Calu3 (cell line): ENCODE data around the gene EMD. TPM values are rescaled to one million over a fixed set of nuclear protein-coding genes. Genes with fewer than 3 reads are reported as not detected.
A peak's percentile ranks its signal among the peaks of the same experiment; 100 is the strongest.

ENCODE experiments used
- BruUV-seq: library from RNA; stranded (reverse); fragments of 400-500 nt; replicated peaks from 2 replicates; lab custom pipeline; 2021; lab: Mats Ljungman, UMichigan
- CTCF ChIA-PET: fragments of 300-600 bp; sonication (Branson Sonifier 250); formaldehyde crosslinking; loops from one replicate; lab custom pipeline; 2022; ENCODE audit warnings: antibody characterized with exemption; lab: Charles Lee
- DNase-seq: peaks from one replicate; pipeline ENCODE4 v3.0.0; 2022
- H3K27ac Mint-ChIP-seq: one replicate; pipeline ENCODE4 v1.8.0; 2022; ENCODE audit warnings: mixed read lengths; ENCODE audit not compliant: unreplicated experiment
- H3K27me3 Mint-ChIP-seq: one replicate; pipeline ENCODE4 v1.8.0; 2022; ENCODE audit warnings: mixed read lengths; ENCODE audit not compliant: unreplicated experiment
- H3K36me3 Mint-ChIP-seq: one replicate; pipeline ENCODE4 v1.8.0; 2022; ENCODE audit warnings: mild to moderate bottlenecking, moderate library complexity, mixed read lengths; ENCODE audit not compliant: insufficient read depth, unreplicated experiment
- H3K4me1 Mint-ChIP-seq: one replicate; pipeline ENCODE4 v1.8.0; 2022; ENCODE audit warnings: mild to moderate bottlenecking, low read depth, mixed read lengths; ENCODE audit not compliant: unreplicated experiment
- H3K4me3 Mint-ChIP-seq: one replicate; pipeline ENCODE4 v1.8.0; 2022; ENCODE audit warnings: mild to moderate bottlenecking, low read depth, moderate library complexity, mixed read lengths; ENCODE audit not compliant: unreplicated experiment
- H3K9me3 Mint-ChIP-seq: one replicate; pipeline ENCODE4 v1.8.0; 2022; ENCODE audit warnings: low read depth, mixed read lengths; ENCODE audit not compliant: unreplicated experiment
- CTCF ChIP-seq: fragments of 200-600 bp; IDR thresholded peaks from one replicate; pipeline ENCODE4 v1.8.0; 2022; ENCODE audit warnings: antibody characterized with exemption; ENCODE audit not compliant: unreplicated experiment
- intact Hi-C: fragments of 100-400 bp; cut with micrococcal nuclease; formaldehyde crosslinking; loops from one replicate; pipeline ENCODE4 v1.10.0; 2022; ENCODE audit not compliant: unreplicated experiment
- total RNA-seq: library from RNA; stranded (reverse); gene quantifications from 2 replicates; pipeline ENCODE4 v1.2.3, GENCODE V29; 2022

Gene EMD
- total RNA-seq, 1 experiment from 2014 or later = 75.1 TPM

GRCh38 chrX:154348646-154349358 lies 30.3 kb upstream of the EMD start:
- H3K36me3 Mint-ChIP-seq = peaks cover 62% of the 10 kb centered on the region
- no peak overlapping the region for H3K4me3 Mint-ChIP-seq
- intact Hi-C loops = no loop called here
- TSS peak; percentile 69 for BruUV-seq
- no peaks in the 10 kb centered on the region for H3K27me3 Mint-ChIP-seq
- peak overlapping the region; percentile 86 for H3K27ac Mint-ChIP-seq
- TF ChIP-seq CTCF = no peak
- H3K4me1 Mint-ChIP-seq = peaks cover 6% of the 10 kb centered on the region
- no peaks in the 10 kb centered on the region for H3K9me3 Mint-ChIP-seq
- no peak for DNase-seq
- CTCF ChIA-PET = no interaction called here

- Mint-ChIP-seq H3K9me3 (no peaks in the 10 kb centered on the region), H3K4me3 (no peak overlapping the region), H3K27ac (no peak overlapping the region), H3K36me3 (peaks cover 68% of the 10 kb centered on the region), H3K27me3 (no peaks in the 10 kb centered on the region), H3K4me1 (peaks cover 6% of the 10 kb centered on the region)
- no TSS peak for BruUV-seq
- DNase-seq = no peak
- CTCF ChIA-PET = no interaction called here
- intact Hi-C loops = no loop called here
- no peak for TF ChIP-seq CTCF
Measured at GRCh38 chrX:154349359-154349935, 29.6 kb upstream of the EMD start.

- no TSS peak for BruUV-seq
- no peaks in the 10 kb centered on the region for H3K9me3 Mint-ChIP-seq
- intact Hi-C loops = no loop called here
- no peak for DNase-seq
- H3K27me3 Mint-ChIP-seq = no peaks in the 10 kb centered on the region
- H3K4me3 Mint-ChIP-seq = no peak overlapping the region
- CTCF ChIA-PET = no interaction called here
- peaks cover 69% of the 10 kb centered on the region for H3K36me3 Mint-ChIP-seq
- H3K4me1 Mint-ChIP-seq = peaks cover 6% of the 10 kb centered on the region
- TF ChIP-seq CTCF = no peak
- no peak overlapping the region for H3K27ac Mint-ChIP-seq
Measured at GRCh38 chrX:154349979-154350378, 29.1 kb upstream of the EMD start.

- H3K36me3 Mint-ChIP-seq = peaks cover 69% of the 10 kb centered on the region
- H3K4me3 Mint-ChIP-seq = no peak overlapping the region
- no peak for TF ChIP-seq CTCF
- no peak for DNase-seq
- H3K27ac Mint-ChIP-seq = no peak overlapping the region
- H3K4me1 Mint-ChIP-seq = peaks cover 6% of the 10 kb centered on the region
- BruUV-seq = no TSS peak
- H3K9me3 Mint-ChIP-seq = no peaks in the 10 kb centered on the region
- H3K27me3 Mint-ChIP-seq = no peaks in the 10 kb centered on the region
- intact Hi-C loops = no loop called here
- CTCF ChIA-PET = no interaction called here
Measured at GRCh38 chrX:154350429-154351182, 28.5 kb upstream of the EMD start.
